ENCODE results near the gene PDE4D. TPM values are rescaled to one million over a fixed set of nuclear protein-coding genes. Genes with fewer than 3 reads are reported as not detected.

PDE4D gene
- total RNA-seq, 1 experiment from 2014 or later: 2.1 TPM

GRCh38 chr5:59564895-59565294, 328.6 kb downstream of the PDE4D start:
- peaks cover 3 to 8% of the 10 kb centered on the region in 2 experiments; a peak in 3 of 5 replicates for H3K9me3 Mint-ChIP-seq
- no peak overlapping the region for H3T11ph ChIP-seq (ENCODE audit: low read length)
- no peak overlapping the region for H2BK20ac ChIP-seq (ENCODE audit: low read depth, low read length, poor library complexity, severe bottlenecking)
- no peaks in the 10 kb centered on the region for H3K79me2 ChIP-seq (ENCODE audit: insufficient read depth, low read length)
- H3K27me3 ChIP-seq (ENCODE audit: insufficient read depth, low read length): no peaks in the 10 kb centered on the region
- H2BK120ac ChIP-seq (ENCODE audit: low read depth, low read length, poor library complexity, severe bottlenecking): no peak overlapping the region
- H3K27me3 Mint-ChIP-seq (ENCODE audit: low read depth): no peaks in the 10 kb centered on the region
- no peak overlapping the region for H3K18ac ChIP-seq (ENCODE audit: insufficient read length, low read depth, low read length)
- no peak overlapping the region for H3K27ac ChIP-seq (ENCODE audit: insufficient read length, low read depth, low read length)
- no peaks in the 10 kb centered on the region for H3K23me2 ChIP-seq (ENCODE audit: insufficient read length, low read depth, low read length, poor library complexity, severe bottlenecking)
- H4K8ac ChIP-seq (replicated peaks; ENCODE audit: insufficient read length, low read depth, low read length): no peak overlapping the region
- no peak overlapping the region for H4K91ac ChIP-seq (ENCODE audit: insufficient read length, low read depth, low read length)
- H3K14ac ChIP-seq (ENCODE audit: insufficient read depth, low read length): no peak overlapping the region
- no peak overlapping the region for H2BK5ac ChIP-seq (ENCODE audit: insufficient read length, low read length)
- H2AK5ac ChIP-seq (ENCODE audit: insufficient read length, low read length): no peak overlapping the region
- no peak overlapping the region for H4K5ac ChIP-seq (ENCODE audit: insufficient read length, low read depth, low read length)
- no peak overlapping the region for H3K56ac ChIP-seq (ENCODE audit: insufficient read length, low read depth, low read length)
- no peak for TF ChIP-seq CTCF (conservative IDR thresholded peaks at IDR 0.05)
- H3K4me1 ChIP-seq (ENCODE audit: insufficient read depth, low read length): peaks cover 11% of the 10 kb centered on the region; the same call in 1 of the 2 replicates
- no peak overlapping the region for H3K9ac ChIP-seq (ENCODE audit: extremely low read depth, insufficient read length, low read length)
- no peak overlapping the region for H2BK15ac ChIP-seq (ENCODE audit: low read depth, low read length)
- H3K36me3 Mint-ChIP-seq (ENCODE audit: insufficient read depth in 1 of 3, low read depth in 3 of 3): peaks cover 3 to 12% (median 11%) of the 10 kb centered on the region in 3 experiments; a peak in 6 of 7 replicates
- H3K23ac ChIP-seq (ENCODE audit: insufficient read length, low read depth, low read length): no peak overlapping the region
- WGBS (ENCODE audit: extremely low coverage, insufficient read length, low lambda C conversion rate): no CpG with 5 or more reads among the region's 1 CpG
- no peak overlapping the region for H3K4me2 ChIP-seq (ENCODE audit: insufficient read depth, insufficient read length, low read length)
- no peaks in the 10 kb centered on the region for H4K20me1 ChIP-seq (ENCODE audit: control insufficient read depth, insufficient read depth, insufficient read length)
- no peaks in the 10 kb centered on the region for H3K79me1 ChIP-seq (ENCODE audit: insufficient read depth, low read depth, low read length, poor library complexity, severe bottlenecking)
- H3K4ac ChIP-seq (ENCODE audit: low read depth, low read length): no peak overlapping the region
- H3K4me3 Mint-ChIP-seq: no peak overlapping the region
- H2BK12ac ChIP-seq (ENCODE audit: insufficient read length, low read depth, low read length): no peak overlapping the region
- no peak overlapping the region; a peak in 1 of 7 replicates for H3K27ac Mint-ChIP-seq
- no peak overlapping the region for H2AFZ ChIP-seq (ENCODE audit: low read length)
- H3K4me1 Mint-ChIP-seq: peaks cover 35 to 44% of the 10 kb centered on the region in 2 experiments
- DNase-seq: no peak
- H3K9me3 ChIP-seq (ENCODE audit: control insufficient read depth, low read depth, low read length): no peaks in the 10 kb centered on the region
